Measurements from ENCODE around the gene PTPRD.
"Not testable (repeated sequence)": the region's sequence is repeated elsewhere in the genome, so short reads cannot be mapped to it uniquely, and the experiment has no call there.

Gene PTPRD

GRCh38 chr9:9004810-9005209, 1608.0 kb downstream of the PTPRD start:
- DNase-seq (ENCODE audit: low read depth), result no peak
- TF ChIP-seq CTCF (conservative IDR thresholded peaks at IDR 0.05; ENCODE audit: low read depth, low read length), result no peak

GRCh38 chr9:9002826-9003583, 1609.8 kb downstream of the PTPRD start:
- peak; percentile 4 for DNase-seq (ENCODE audit: low read depth)
- TF ChIP-seq CTCF (conservative IDR thresholded peaks at IDR 0.05; ENCODE audit: low read depth, low read length), result no peak
- no peak overlapping the region for H3K4me3 ChIP-seq (ENCODE audit: low read depth, low read length)

More at GRCh38 chr9:9004810-9005209, 1608.0 kb downstream of the PTPRD start:
- no peak overlapping the region for H3K4me3 ChIP-seq (ENCODE audit: low read depth, low read length)

GRCh38 chr9:8980496-8981013, 1632.2 kb downstream of the PTPRD start:
- DNase-seq (ENCODE audit: low read depth), result no peak
- no peak overlapping the region for H3K4me3 ChIP-seq (ENCODE audit: low read depth, low read length)
- TF ChIP-seq CTCF (conservative IDR thresholded peaks at IDR 0.05; ENCODE audit: low read depth, low read length), result no peak

GRCh38 chr9:8978334-8978733, 1634.5 kb downstream of the PTPRD start:
- no peak overlapping the region for H3K4me3 ChIP-seq (ENCODE audit: low read depth, low read length)
- TF ChIP-seq CTCF (conservative IDR thresholded peaks at IDR 0.05; ENCODE audit: low read depth, low read length), result no peak
- DNase-seq (ENCODE audit: low read depth), result no peak

- DNase-seq (ENCODE audit: low read depth); H3K4me3 ChIP-seq (ENCODE audit: low read depth, low read length): not testable (repeated sequence)
Measured at GRCh38 chr9:8968350-8968749, 1644.5 kb downstream of the PTPRD start.

GRCh38 chr9:8963885-8964284, 1648.9 kb downstream of the PTPRD start:
- no peak overlapping the region for H3K4me3 ChIP-seq (ENCODE audit: low read depth, low read length)
- no peak for DNase-seq (ENCODE audit: low read depth)
- no peak for TF ChIP-seq CTCF (conservative IDR thresholded peaks at IDR 0.05; ENCODE audit: low read depth, low read length)

GRCh38 chr9:8962084-8962483, 1650.7 kb downstream of the PTPRD start:
- DNase-seq (ENCODE audit: low read depth), result no peak
- no peak for TF ChIP-seq CTCF (conservative IDR thresholded peaks at IDR 0.05; ENCODE audit: low read depth, low read length)
- H3K4me3 ChIP-seq (ENCODE audit: low read depth, low read length), result no peak overlapping the region

Data from choroid plexus epithelial cell (primary cell).